C4-2B (cell line): ENCODE results near the gene STAG1.

Experiments
- ZFX ChIP-seq: fragments of 450-650 bp; IDR thresholded peaks from 2 replicates; pipeline ENCODE4 v1.6.1; 2017
- TF ChIP-seq, protein P1 (sequence below): fragments of 450-650 bp; conservative IDR thresholded peaks from 2 replicates; pipeline ENCODE4 v1.5.1; 2017; ENCODE audit warnings: mild to moderate bottlenecking

- TF ChIP-seq, protein P1, sequence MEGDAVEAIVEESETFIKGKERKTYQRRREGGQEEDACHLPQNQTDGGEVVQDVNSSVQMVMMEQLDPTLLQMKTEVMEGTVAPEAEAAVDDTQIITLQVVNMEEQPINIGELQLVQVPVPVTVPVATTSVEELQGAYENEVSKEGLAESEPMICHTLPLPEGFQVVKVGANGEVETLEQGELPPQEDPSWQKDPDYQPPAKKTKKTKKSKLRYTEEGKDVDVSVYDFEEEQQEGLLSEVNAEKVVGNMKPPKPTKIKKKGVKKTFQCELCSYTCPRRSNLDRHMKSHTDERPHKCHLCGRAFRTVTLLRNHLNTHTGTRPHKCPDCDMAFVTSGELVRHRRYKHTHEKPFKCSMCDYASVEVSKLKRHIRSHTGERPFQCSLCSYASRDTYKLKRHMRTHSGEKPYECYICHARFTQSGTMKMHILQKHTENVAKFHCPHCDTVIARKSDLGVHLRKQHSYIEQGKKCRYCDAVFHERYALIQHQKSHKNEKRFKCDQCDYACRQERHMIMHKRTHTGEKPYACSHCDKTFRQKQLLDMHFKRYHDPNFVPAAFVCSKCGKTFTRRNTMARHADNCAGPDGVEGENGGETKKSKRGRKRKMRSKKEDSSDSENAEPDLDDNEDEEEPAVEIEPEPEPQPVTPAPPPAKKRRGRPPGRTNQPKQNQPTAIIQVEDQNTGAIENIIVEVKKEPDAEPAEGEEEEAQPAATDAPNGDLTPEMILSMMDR: no peak
- TF ChIP-seq ZFX: no peak
Measured at GRCh38 chr3:136437043-136437442, 315.1 kb downstream of the STAG1 start.
